Stimulated activated naive CD8-positive, alpha-beta T cell treated with anti-CD3 and anti-CD28 coated beads, Interleukin-15, Interleukin-2, amounts not matched to agents 100 U/mL and 50 U/mL, for 24 hours (primary cell): ENCODE results near the gene EXT2.

Experiments
- ATAC-seq: fragments of 150-1000 bp; cut with Tn5 transposase; one replicate; pipeline ENCODE4 v1.10.0; 2021
- DNase-seq: peaks from one replicate; pipeline ENCODE4 v3.0.0; 2021

Gene EXT2

DNA sequence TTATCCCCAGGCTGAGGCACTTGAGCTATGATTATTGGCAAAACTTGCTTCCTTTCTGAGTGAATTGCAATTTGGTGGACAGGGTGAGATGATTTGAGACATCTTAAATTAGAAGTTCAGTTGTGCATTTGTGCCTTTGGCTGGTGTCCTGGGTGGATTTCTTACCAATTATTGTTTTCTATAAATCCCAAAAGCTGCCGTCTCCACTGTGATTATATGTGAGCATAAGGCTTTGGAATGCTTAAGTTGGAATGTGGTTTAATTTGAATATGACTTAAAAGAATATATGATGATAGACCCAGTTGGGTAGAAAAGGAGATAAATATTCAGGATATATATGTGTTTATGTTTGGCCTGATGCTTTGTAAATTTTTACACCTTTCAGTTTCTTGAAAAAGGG, 70.0 kb downstream of the EXT2 start:
- DNase-seq (no peak), ATAC-seq (no peak)

DNA sequence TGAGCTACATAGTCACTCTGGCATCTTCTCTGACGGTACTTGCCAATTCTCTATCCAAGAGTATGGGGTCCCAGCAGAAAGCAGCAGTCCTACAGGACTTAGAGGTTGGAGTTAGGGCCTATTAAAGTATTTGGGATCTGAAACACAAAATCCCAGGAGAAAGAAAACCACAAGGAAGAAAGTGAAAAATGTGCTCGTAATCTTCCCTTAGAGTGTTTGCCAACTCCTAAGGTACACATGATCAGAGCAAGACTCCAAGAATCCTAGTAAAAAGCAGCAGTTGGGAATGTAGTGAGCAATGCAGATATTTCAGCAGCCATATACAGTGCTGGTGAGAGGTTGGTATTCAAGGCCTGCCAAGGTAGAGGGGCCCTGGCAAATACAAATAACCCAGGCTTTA, 71.6 kb downstream of the EXT2 start:
- DNase-seq (no peak), ATAC-seq (no peak)

DNA sequence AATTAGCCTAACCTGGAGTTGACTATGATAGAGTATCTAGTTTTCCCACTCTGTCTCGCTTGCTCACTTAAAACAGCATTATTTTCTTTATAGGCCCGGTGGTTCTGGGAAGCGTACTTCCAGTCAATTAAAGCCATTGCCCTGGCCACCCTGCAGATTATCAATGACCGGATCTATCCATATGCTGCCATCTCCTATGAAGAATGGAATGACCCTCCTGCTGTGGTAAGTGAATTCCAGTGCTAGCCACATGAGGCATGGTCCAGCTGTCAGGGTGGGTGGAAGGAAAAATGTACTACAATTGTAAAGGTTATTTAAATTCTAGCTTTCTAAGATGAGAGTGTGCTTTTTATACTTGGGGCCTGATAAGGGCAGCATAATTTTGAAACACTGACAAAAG, 76.0 kb downstream of the EXT2 start:
- no peak for DNase-seq
- ATAC-seq: no peak

DNA sequence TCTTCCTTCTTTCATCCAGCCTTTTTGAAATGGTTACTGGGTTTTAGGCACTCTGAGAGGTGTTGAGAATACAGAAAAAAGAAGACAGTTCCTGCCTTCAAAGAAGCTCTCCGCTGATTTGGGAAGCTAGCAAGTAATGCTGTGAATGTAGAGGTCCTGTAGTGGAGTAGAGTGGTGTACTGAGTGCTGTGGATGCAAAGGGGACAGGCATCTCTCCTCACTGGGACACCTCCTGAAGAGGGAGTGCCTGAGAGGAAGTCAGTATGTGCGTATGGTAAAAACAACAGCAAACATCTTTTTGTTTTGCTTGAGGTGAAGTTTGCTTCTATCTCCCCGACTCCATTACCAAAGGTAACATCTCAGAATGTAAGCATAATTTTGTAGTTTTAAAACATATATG, 77.5 kb downstream of the EXT2 start:
- DNase-seq (no peak), ATAC-seq (no peak)

DNA sequence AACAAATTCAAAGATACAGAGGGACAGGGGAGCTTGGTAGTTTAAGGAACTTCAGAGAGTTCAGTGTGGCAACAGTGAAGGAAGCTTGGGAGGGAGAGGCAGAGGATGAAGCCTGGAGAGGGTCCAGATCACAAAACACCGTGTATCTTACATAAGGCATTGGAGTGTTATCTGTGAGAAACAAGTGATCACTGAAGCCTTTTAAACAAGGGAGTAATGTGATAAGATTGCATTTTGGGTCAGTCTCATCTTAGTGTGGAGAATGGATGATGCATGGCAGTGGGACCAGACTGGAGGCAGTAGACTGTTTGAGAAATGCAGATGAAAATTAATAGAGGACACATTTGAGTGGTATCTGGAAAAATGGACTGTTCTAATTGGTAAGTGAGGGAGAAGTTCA, 79.4 kb downstream of the EXT2 start:
- ATAC-seq (no peak), DNase-seq (no peak)

DNA sequence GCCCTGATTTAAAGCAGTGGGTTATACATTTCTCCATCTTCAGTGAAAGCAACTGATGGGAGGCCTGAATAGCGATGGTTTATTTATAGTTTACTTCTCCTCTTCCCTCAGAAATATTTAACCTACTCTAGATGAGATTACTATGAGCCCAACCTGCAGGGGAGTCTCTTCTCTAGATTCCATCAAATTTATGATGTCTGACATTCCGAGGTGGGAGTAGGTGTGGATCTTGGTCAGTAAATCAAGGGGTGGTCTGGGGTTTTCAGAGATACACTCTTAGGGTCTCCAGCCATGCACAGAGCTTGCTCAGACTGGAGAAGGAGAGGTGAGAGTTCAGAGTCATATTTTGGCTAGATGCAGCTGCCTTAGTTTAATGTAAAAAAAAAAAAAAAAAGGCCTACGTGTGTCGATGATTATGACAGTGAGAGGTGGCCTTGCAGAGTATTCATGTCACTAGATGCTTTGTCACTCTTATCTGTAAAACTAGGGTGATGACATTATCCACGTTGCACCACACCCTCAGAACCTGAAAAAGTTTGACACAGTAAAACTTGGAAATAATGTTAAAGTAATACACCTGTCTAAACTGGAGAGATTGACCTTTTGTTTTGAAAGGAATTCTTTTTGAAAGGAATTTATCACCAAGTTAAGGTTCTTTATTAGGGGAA, 81.2 kb downstream of the EXT2 start:
- no peak for DNase-seq
- no peak for ATAC-seq

DNA sequence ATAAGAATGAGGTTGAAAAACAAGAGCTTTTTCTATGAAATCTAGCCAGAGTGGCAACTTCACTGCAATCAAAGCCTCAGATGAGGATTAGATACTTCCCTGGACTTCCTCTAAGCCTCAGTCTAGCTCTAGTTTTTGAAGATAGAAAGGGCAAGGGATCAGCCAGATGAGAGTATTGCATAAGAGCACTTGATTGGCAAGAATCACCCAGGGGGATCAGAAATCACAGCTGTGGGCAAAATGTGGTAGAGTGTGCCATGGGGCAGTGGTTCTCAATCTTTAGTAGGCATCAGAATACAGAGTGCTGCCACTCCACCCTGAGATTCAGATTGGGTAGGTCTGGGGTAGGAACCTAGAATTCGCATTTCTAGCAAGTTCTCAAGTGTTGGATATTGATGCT, 82.4 kb downstream of the EXT2 start:
- no peak for ATAC-seq
- no peak for DNase-seq

DNA sequence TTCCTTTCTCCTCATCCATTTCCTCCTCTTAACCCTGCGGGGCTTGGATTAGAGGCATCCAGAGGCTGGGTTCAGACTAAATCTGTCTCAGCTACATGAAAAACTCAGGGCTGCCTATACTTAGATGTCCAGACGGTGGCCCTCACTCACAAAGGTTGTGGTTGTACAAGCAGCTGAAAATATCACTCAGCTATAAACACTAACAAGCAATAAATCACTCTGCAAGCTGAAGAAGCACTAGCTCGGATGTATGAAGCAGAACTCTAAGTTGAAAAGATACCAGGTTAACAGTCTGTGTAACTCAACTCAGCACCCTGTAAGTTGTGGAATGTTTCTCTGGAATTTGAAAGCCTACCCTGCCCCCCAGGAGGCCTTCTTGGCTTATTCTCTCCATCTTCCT, 82.9 kb downstream of the EXT2 start:
- DNase-seq: no peak
- no peak for ATAC-seq

DNA sequence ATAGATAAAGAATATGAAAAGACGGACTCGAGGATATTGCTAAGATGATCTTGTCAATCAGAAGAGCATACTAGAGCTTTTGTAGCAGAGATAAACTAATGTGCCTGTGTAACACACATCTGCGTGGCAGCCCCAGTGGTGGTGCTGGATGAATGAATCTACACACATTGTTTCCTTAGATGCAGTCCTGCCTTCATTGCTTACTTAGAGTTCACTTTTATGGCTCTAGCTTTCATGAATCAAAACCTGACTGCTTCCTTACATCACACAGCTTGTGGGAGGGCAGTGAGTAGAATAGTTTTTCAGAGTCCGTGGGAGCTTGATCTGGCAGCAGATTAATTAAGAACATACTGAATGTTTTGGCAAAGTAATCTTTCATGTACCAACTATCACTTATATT, 83.7 kb downstream of the EXT2 start:
- DNase-seq (no peak), ATAC-seq (no peak)

DNA sequence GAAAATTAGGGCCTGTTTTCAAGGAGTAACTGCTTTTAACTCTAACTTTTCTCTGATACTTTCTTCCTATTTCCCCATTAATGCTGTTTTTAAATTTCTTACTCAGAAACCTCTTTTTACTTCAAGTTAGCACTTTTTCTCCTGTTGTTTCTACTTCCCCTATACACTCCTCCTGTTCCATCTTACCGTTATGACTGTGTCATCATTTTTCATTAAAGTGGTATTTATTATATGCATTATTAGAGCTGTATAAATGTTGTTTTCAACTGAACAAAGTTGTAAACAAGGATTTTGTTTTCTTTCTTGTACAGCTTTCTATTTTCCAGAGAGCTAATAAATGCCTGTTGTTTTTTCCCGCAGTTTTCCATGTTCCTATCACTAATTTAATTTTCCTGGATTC, 84.6 kb downstream of the EXT2 start:
- DNase-seq (no peak), ATAC-seq (no peak)

DNA sequence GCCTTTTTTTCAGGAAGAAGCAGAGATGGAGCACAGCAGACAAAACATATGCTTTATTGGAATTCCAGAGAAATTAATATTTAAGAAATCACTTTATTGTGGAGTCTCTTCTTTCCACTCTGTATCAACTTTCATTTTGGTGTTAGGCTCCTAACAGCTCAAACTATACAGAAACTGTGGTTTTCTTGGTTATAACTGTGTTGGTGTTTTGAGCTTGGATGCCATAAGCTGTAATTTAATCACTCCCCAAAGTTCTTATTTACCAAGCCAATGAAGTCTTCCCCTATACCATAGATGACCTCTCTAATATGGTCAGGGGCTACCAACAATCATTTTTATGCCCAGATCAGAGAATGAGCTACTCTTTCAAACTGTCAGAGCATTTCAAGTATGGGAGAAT, 90.0 kb downstream of the EXT2 start:
- DNase-seq (no peak), ATAC-seq (no peak)

DNA sequence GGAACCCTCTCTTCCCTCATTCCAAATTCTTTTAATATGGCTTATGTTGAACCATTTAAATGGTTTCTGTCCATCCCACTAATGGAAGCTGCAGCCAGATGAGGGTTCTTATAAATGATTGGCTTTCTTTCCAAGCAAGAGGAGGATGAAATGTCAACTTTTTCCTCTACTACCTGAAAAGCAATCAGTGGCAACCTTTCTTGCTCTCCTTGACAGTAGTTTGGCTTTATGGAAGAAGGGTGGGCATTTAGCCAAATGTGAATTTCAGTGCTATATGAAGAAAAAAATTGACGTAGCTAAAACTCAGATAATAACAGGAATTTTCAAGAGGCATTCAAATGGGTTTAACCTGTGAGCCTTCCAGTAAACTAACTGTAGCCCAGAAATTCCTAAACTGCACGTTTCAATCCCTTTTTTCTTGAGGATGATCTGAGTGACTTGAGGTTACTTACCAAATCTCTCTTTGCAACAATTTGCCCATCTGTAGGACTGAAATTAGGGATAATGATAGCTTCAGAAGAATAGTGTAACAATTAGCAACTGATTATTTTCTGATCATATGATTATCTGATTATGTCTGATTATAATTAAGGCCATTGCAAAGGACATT, 90.9 kb downstream of the EXT2 start:
- no peak for DNase-seq
- no peak for ATAC-seq

DNA sequence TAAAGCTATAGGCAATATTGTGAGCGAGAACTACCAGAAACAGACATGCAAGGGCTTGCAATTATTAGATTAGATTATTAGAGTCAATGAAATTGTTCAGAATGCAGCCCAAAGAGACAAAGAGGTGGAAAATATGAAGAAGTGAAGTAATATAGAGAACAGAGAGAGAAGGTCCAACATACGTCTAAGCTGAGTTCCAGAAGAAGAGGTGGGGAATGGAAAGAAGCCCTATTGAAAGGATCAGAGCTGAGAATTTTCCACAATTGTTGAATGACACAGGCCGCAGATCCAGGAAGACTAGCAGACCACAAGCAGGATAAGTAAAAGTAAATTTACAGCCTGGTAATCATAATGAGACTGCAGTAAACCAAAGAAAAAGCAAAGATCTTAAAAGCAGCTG, 93.2 kb downstream of the EXT2 start:
- no peak for DNase-seq

DNA sequence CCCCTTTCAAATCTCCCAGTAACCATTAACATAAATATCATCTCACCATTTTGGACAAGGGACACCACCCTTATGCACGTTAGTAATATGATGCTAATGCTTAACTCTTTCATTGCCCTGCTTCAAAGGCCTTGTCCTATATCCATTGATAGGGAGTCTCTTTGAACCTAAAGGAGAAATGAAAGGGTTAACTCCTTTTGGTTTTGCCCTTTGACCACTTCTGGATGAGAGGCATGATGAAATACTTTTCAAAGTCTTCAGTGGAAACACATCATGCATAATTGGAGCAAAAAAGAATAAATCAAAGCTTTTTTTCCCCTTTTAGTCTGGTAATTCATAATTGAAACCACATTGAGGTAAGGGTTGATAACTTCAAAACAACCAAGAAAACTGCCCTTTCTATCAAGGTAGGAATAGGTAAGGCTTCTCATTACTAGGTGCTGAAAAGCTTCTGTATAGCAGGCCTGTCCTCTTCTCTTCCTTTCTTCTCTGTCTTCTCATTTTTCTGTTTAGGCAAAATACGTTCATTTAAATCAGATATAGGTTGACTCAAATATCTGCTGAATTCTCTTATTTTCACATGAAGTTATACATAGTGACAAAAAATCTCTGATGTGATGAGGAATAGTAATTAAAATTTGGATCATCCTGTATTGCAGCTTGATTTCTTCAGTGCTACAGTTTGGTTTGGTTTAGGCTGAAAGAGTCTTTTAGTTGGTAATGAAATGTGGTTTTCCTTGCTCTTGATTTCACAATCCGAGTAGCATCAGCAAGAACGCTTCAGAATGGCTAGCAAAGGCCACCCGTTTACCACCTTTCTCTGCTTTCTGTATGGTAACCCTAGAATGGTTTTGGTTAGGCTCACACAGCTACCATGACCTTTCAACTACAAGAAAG, 94.8 kb downstream of the EXT2 start:
- DNase-seq (no peak), ATAC-seq (no peak)

More for the DNA sequence above, 93.2 kb downstream of the EXT2 start:
- no peak for ATAC-seq

DNA sequence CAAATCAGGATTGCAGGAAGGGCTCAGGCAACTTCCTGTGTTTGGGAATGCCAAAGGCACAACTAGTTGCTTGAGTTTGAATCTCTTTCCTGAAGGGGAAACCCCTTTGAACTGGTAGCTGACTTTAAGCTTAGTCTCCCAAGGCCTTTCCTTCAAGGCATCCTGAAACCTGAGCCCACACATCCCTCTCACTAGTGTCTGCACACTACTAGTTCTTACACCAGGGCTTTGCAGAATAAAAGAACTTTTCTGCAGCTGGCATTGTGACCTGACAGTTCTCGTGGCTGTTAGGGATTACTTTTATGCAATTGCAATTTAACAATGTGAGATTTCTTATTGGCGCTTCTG, 95.4 kb downstream of the EXT2 start:
- DNase-seq (no peak), ATAC-seq (no peak)

DNA sequence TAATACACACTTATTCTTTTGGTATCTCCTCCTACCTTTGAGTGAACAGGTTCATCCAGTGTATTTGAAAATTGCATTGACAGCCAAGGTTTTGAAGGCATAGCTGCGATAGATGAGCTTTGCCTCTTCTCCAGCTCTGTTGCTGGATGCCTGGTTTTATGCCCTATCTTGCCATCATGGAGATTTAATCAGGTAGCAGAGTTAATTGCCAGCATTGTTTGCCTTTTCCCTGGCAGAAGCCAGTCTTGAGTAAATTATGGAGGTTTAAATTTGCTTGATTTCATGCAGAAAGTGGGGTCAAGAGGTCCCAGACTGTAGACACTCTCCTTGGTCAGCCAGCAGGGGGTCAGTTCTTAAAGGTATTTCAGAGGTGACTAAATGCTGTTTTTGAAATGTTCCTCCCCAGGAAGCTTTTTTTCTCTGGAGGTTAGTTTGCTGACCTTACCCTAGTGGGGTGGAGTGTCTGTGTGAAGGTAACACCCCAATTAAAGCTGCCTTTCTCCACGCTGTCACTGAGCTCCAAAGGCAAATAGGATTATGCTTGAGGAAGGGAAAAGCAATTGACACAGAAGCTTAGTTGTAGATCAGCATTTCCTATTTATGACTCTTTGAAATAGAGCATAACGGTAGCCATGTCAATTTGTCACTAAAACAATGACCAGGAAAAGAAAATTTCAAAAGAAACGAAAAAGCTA, 96.0 kb downstream of the EXT2 start:
- DNase-seq: no peak
- no peak for ATAC-seq

DNA sequence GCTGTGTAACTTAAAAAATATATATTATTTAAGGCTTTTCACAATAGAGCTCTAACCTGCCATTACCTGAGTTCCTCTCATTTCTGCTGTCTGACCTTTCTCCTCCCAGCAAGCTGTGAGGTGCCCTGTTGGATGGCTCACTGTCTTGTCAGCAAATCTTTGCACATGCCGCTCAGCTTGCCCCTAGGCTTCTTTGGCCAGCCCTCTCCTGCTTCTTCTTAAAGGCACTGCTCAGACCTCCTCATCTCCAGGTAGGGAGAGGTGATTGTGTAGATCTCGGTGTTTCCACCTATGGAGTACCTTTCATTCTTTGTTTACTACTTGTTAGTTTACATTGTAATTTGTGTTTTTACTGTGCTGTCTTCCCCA, 96.5 kb downstream of the EXT2 start:
- ATAC-seq (no peak), DNase-seq (no peak)

DNA sequence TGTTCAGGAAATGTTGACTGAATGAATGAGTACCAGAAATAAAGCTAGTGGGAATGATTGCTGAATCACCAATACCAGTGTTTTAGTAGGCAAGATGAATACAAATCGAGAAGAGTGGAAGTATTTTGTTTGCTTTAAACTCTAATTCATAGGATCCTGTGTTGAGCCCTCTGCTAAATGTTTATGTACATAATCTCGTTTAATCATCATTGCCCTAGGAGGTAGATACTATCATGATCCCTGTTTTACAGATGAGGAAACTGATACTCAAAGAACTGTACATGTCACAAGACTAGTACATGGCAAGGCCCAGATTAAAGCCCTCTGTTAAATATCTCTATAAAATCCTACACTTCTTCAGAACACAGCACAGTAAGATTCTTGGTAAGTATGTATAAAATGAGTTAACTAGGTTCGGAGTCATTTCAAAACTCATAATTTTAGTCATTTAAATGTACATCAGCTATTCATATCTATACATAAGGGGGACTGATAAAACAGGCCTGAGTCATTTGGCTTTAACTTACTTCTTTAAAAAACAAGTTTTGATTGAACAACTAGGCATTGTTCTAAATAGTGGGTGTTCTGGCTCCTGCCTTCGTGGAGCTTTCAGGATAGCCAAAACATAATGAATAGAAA, 97.1 kb downstream of the EXT2 start:
- peak; percentile 76 for ATAC-seq
- DNase-seq: no peak

DNA sequence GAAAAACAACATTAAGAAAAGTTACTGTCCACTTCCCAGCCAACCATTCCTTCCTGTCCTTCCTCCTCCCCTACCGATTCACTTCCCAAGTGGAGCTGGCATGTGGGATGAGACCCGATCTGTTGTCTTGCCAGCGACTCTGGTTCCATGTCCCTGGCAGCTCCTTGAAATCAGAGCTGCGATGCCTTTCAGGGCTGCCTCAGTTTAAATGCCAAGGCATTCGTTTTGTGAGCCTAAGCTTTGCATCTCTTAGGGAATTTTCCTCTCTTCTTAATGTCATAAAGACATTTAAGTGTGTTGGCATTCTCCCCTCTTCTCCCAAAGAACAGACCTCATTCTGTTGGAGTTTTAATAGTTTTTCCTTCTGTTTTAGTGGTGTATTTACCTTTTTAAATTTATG, 98.4 kb downstream of the EXT2 start:
- ATAC-seq (no peak), DNase-seq (no peak)

DNA sequence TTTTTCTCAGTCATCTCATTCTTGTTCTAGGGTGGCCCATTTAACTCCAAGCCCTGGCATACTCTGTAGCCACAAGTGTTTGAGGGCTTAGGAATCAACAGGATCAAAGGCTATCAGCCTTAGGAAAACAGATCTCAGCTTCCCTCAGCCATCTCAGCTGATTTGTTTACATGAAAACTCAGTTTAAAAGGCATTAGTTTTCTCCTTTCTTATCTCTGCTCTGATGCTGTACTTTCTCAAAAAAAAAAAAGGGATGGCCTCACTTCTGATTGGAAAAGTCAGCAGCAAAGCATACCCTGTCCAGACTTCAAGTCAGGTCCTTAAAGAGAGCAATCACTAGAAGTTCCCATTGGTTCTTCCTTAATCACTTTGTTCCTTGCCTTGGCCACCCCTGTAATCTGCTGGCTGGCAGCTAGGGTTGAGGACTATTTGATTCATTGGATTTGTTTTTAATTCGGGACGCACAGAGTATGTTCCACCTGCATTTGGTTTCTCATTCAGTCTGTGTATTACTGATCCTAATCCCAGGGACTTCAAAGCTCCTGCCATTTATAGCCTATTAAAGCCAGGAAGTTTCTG, 102.8 kb downstream of the EXT2 start:
- DNase-seq (no peak), ATAC-seq (no peak)

DNA sequence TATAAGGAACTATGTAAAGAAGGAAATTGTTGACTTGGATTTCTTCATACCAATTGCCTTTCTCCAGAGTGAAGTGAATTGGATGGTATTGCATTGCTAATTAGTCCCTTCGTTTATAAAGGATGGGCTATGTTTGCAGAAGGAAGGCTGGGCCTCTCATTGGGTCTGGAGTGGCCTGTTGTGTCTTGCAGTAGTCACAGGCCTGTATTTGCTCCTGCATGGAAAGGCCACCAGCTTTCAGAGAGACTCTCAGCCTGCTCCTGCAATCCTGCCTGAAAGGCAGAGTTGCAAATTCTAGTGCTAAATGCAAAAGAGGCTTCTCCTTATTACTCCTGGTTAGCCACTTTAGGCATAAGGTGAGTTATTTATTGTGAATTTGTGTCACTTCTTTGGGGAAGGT, 103.8 kb downstream of the EXT2 start:
- no peak for ATAC-seq

DNA sequence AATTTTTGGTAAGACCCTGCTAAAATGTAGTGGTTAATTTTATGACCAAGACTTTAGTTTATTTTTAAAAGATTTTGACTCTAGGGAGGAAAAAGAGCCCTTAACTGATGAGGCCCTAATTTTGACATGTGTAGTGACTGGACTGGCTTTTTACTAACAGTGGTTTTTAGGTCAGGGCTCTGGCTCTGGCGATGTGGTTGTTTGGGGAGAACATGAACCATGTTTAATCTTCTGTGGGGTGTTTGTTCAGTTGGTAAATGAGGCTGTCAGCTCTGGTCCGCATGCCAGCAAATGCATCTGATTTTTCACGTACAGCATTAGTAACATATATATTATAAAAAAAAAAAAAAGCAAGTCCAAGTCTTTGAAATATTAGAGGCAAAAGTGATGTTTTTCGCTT, 104.3 kb downstream of the EXT2 start:
- no peak for DNase-seq
- no peak for ATAC-seq

More for the DNA sequence above, 103.8 kb downstream of the EXT2 start:
- no peak for DNase-seq
